HK-2 (cell line): ENCODE measurements around the gene CACNA1C.
"Not testable (repeated sequence)": the region's sequence is repeated elsewhere in the genome, so short reads cannot be mapped to it uniquely, and the experiment has no call there.

Experiments
- DNase-seq: peaks from one replicate; pipeline ENCODE4 v3.0.0-alpha.2; 2018; ENCODE audit not compliant: unreplicated experiment

CACNA1C gene

DNA sequence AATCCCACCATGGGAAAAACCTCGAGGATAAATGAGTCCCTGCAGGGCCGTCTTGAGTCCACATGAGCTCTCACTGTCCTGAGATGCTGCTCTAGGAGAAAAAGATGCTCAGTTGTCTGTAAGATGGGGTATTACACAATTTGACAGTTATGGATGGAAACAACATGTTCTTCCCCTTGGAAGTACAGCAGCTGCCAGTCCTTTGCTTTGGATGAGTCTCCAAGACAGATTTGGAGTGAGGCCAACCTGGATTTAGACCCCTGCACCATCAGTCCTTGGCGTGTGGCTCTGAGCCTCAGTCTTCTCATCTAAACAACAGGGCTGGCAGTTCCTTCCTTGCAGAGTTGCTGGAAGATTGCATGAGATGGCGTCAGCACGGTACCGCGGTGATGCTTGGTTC lies 432.9 kb downstream of the CACNA1C start:
- DNase-seq = no peak

DNA sequence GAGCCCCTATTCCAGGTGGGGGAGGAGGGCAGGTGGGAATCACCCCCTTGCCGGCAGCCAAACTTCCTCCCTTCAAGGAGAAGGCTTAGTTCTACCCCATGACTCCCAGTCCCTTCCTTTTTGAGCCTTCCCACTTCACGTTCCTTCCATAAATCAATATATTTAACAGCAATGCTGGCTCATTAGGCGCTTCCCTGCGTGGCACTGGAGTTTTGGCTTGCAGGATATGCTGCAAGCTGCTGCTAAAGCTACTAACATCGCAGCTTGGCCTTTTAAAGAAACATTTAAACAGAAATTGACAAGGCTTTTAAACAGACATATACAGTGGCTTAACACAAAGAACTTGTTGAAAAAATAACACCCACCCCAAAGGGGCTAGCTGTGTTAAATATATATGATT lies 434.0 kb downstream of the CACNA1C start:
- DNase-seq = no peak

DNA sequence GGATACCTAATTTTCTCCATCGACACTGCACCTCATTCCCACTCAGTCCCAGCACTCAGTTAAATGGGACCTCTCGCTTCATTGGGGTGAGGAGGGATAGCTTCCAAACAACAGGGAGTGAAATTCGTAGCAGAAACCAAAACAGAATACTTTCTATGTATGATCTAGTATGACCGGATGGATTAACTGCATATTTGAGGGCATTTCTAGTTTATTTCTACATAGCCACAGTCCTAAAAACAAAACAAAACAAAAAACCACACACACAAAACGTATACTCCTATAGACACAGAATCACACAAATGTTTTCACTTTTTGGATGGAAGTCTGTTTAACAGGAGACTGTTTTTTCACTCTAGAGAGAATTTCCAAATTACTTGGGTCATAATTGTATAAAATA lies 434.5 kb downstream of the CACNA1C start:
- no peak for DNase-seq

DNA sequence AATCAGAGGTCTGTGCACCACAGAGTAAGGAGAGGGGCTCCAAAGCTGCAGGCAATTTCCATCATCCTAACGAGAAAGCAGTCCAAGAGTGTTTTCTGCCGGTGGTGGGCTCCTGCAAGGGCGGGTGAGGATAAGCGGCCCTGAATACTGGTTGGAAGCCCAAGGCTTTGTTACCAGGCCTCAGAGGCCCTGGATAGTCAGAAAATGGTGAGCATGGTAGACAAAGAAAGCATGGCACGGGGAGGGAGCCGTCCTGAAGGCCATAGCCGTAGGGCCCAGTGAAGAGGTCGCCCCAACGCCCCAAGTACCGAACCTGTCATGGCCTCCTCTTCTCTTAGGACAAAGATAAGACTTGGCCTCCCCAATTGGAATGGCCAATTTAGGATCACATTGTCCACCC lies 435.3 kb downstream of the CACNA1C start:
- no peak for DNase-seq

DNA sequence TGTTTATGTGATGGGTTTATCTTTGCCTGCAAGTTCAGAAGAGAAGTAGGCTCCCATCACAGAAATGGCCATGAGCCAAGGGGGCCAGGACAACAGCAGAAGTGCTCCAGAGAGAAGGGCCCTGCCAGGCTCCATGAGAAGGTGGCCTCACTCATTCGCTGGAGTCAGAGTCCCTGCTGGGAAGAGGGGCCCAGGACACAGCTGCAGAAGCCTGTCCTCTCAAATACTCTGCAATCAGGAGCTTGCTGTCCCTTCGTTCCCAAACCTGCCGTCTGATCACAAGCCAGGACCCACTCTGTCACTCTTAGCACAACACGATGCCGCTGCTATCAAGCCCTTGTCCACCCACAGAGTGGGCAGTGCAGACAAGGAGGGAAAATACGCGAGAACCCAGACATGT lies 435.8 kb downstream of the CACNA1C start:
- no peak for DNase-seq

DNA sequence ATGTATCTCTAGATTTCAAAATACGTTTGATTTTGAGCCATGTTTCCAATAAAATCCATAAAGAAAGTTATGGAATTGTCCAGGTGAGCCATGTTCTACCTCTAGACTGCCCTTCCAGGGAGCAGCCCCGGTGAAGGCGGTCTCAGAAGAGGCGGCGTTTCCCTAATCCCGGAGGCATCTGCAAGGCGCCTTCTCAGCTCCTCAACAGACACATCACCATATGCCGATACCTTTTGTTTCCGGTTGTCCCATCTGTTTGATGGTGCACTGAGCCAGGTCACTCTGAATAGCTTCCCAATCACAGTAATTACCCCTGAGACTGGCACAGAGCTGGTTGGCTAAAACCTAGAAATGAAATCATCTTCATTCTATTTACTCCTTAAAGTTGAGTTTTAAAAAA lies 436.5 kb downstream of the CACNA1C start:
- DNase-seq = no peak

DNA sequence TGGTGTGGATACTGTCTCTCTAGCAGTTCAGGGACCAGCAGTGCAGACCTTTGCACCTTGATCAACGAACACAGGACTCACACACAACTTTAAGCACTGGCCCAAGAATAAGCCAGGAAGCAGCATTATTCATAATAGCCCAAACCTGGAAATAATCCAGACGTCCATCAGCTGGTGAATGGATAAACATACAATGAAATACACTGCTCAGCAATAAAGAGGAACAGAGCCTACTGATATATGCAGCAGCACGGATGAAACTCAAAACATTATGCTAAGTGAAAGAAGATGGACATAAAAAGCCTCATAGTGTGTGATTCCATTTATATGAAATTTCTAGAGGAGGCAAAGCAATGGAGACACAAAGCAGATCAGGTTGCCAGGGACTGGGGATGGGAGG lies 438.0 kb downstream of the CACNA1C start:
- DNase-seq = no peak

DNA sequence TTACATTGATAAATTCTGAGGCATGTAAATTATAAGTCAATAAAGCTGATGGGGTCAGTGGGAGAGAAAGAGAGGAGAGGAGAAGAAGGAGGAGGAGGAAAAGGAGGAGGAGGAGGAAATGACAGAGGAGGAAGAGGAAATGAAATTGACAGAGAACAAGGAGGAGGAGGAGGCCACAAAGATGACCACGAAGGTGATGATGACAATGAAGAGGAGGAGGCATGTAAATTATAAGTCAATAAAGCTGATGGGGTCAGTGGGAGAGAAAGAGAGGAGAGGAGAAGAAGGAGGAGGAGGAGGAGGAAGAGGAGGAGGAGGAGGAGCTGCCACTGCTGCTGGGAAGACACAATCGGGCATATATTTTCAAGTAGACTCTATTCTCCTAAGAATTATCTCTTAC lies 438.6 kb downstream of the CACNA1C start:
- DNase-seq = not testable (repeated sequence)

DNA sequence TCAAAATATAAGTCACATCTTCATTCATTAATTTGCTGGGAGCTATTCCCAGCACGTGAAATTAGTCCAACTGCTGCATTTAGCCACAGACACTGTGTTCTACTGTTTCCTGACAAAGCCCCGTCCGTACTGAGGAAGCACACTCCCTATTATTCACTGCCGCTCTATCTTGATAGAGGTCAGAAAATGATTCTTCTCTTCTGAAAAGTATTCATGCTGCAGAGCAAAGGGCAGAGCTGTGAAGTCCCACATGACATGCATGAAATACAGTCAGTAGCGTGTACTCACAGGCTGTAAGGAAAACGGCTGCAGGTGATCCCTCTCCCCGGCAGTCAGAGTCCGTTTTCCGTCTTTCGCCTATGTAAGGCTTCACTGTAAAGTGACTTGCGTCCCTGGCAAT lies 439.4 kb downstream of the CACNA1C start:
- DNase-seq = no peak

DNA sequence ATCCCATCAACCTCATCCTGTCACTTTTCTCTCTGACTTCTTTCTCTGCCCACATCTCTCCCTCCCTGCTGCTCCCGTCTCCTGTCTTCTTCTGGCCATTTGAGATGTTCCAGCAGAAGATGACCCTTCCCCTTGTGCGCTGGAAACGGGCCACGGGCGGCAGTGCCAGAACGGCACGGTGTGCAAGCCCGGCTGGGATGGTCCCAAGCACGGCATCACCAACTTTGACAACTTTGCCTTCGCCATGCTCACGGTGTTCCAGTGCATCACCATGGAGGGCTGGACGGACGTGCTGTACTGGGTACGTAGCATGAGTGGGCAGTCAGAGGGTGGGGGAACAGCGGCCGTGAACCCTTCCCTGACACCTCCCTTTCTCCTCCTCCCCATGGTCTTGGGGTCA lies 440.3 kb downstream of the CACNA1C start:
- DNase-seq = no peak

DNA sequence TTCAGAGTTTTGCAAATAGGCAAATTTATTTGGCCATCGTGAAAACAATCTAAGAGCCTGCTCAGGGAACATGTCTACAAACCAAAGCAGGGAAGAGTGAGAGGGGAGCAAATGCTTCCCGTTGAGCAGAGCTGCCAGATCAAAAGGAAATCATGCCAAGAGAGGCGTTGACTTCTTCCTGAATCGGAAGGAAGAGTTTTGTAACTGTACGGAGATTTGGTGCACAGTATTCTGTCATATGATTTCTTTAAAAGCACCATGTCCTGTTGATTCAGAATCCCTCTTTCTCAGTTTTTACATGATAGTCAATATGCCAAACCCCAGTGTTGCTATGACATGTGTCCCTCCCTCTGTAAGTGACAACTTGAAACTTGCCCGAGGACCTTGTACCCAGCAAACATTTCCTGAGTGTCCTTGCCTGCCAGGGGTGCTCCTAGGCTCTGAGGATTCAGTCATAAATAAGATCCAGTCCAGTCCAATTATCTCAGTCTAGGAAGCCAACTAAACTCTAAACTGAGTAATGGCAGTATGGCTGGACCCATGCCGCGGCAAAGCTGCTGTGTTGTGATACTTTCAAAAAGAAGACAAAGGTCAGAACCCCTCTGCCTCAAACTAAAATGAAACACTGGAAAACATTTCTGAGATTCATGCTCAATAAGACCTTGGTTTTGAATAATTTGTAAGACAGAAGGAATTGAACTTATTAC lies 441.9 kb downstream of the CACNA1C start:
- DNase-seq = no peak

DNA sequence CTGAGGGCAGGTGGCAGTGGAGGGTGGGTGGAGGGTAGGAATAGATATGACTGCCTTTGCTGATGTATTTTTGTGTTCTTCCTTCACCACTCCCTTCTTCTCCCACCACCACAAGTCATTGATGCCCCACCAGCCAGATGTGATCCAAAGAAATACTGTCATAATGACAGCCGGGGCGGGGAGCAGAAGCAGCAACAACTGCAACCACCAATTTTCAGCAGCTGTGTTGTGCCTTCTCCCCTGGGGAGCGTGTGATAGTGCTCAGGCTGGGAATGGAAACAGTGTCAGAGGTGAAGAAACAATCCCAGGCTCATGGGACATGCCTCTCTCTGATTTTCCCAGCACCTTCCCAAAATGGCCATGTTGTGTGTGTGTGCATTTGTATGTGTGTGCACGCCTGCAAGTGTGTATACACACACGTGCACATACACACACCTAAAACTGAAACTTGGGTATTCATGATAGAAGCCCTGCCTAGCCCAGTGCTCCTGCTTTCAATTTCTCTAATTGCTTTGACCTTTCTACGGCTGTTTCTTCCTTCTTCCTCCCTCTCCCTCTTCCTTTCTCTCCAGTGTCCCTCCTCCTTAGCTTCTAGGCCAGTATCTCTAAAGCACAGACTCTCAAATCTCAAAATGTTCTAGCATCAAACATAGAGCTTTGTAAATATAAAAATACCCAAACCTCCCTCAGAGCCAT lies 442.8 kb downstream of the CACNA1C start:
- DNase-seq = no peak

DNA sequence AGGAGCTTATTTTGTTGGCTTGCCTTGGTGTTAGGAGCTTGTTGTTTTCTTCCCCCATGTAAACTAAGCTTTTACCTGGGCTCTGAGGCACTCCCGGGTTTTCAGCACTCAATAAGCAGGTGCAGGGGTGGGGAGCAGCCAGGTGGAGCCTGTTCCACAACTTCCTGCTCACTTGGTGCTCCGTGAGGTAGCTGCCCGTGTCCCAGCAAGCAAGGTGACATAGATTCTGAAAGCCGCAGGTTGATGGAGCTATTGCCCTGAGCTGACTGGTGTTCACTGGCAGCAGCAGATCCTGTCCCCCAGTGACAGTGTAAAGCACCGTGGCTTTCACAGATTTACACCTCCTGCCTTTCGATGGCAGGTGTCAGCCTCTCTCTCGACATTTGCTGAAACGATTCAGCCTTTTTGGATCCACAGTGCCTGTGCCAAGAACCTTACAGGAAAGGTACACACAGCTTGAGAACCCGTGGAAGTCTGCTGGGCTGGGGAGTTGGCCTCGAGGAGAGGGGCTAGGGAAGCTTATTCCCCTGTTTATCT lies 446.2 kb downstream of the CACNA1C start:
- no peak for DNase-seq

DNA sequence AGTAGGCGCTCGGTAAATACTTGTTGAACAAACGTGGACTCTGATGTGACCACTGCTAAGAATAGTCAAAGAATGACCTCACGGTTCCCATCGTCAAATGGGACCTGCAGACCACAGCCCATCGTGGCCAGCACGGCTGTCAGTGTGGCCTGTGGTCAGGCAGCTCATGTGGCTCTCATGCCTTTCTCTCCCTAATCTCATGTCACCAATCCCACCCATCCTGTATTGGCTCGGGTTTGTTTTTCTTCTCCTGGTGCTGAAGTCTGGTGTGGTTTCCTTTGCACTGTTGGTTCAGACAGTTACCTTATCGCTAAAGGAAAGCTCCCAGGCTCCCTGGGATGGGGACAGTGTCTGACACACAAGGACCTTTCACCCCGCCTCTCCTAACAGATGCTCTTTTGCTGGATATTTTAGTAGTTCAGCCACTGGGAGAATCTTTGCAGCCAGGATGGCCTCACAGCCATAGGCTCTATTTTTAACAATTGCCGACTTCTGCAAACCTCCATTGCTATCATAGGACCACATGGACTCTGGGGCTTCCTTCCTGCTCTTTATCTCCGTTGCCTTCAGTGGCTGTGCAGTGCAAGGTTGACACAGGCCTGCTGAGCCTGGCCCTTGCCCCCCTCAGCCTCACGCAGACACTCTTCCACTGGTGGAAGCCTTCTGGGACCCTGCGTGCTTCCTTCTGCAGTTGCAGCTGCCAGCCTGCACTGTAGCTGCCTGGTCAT lies 448.8 kb downstream of the CACNA1C start:
- no peak for DNase-seq

DNA sequence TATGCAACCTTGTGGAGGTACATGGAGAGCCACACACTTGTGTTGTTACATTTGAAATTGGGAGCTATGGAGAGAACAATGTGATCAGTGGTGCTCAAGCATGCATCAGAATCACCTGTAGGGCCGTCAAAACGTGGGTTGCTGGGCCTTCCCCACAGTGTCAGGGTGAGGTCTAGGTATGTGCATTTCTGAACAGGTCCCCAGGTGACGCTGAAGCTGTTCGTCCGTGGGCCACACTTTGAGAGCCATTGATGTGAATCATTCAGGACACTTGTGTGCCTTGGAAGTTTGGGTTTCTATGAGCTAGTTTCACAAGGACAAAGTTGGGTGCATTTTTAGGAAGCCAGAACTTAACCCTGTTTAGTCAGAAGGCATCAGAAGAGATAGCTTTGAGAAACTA lies 450.2 kb downstream of the CACNA1C start:
- no peak for DNase-seq

DNA sequence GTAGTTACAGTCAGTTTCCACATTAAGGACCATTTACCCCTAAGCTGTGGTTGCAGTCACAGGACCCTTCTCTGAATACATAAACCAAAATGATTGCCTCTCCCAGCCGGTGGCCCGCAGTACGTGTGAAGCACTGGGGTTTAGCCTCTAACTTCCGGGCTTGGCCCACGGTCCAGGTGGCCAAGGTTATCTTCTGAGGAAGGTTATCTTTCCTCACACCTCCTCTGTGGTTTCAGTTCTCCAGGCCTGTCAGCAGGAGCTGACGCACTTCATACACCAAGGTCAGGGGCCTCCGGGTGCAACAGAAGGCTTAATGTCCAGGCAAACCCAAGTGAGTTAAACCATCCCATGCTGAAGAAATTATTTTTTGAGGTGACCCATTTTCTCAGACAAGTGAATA lies 451.0 kb downstream of the CACNA1C start:
- DNase-seq = no peak

DNA sequence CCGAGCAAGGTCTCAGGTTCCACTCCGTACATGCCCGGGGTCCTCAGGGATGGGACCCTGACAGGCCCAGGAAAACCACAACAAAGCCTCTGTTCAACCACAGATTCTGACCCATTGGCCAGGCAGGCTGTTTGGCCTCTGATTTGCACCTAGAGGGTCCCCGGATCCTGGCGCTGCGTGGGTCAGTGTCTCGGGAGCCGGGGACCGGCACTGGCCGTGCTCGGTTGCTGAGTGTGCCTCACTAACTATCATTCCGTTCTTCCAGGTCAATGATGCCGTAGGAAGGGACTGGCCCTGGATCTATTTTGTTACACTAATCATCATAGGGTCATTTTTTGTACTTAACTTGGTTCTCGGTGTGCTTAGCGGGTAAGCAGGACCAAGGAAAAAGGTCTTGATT lies 451.8 kb downstream of the CACNA1C start:
- DNase-seq = no peak

DNA sequence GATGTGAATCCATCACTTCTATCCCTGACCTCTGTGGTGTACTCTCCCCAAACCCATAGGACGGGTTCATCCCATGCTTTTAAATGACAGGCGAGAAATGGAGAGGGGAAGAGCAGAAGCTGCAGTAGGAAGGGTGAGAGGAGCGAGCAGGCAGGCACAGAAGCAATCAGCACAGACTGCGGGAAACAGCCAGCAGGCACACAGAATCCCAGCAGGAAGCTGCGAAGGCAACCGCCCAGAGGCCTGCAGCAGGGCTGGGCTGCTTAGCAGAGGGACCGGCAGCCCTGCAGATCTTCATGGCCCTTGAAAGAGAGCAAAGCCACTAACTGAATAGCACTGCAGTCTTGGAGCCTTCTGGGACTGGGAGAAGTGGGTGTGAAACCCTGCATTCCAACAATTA lies 455.0 kb downstream of the CACNA1C start:
- DNase-seq = no peak

DNA sequence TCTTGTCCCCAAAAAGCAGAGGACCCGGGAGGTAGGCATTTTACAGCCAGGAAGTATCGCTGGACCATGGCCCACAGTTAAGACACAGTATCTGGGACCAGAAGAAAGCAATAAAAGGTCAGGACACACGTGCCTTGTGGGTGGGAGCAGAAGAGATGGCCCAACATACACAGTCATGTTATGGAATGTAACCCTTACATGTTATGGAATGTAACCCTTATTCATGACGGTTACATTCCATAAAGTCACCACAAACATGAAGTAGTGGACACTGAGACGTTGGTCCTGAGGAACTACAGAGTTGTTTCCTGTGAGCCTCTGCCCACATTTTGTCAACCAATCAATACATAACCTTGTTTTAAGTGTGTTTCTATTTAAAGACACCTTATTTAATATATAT lies 456.4 kb downstream of the CACNA1C start:
- no peak for DNase-seq

DNA sequence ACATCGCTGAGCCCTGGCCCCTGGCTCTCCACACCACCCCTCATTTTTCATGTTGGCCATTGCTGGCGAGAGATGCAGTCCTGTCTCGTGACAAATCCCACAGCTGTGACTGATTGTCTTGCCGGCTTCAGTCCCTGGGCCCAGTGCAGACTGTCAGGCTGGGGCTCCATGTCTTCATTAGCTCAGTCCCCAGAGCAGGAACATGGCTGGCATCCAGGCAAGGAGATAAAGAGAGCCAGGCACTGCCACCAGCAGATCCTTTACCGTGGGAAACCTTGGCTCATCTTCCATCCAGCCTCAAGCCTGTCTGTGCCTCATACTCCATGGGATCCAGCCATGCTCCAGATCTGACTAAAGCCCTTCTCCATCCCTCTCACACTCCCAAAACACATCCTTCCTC lies 457.3 kb downstream of the CACNA1C start:
- DNase-seq = no peak

DNA sequence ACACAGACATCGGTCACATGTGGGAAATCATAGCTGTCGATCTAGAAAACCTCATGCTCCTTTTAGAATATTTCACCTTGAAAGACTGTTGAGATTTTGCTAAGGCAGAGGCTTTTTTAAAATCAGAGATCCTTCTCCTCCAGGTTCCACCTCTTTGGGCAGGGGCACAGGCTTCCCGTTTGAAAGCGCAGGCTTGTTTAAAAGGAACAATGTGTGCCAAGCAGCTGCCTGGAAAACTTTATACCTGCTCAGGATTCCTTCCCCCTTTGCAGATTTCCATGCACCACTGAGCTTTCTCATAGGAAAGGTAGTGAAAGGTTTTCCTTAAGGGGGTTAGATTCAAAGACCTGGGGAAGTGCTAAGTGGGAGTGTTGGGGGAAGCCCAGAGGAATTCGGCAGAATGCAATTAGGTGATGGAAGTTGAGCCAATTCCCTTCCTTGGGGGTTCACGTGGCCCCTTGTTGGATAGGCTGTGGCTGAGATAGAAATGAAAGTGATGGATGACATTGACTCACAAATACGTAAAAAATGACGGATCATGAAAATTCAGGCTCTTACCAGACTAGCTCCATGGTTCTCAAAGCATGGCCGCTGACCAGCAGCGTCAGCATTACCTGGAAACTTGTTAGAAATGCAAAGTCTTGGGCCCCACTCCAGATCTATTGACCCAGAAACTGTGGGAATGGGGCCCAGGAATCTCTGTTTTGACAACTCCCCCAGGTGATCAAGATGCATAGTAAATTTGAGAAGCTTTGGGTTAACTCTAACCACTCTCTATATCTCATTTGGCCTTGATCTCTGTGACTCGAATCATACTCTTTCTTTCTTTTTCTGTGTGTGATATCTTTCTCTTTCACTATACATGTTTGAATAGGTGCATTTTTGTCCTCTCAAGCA lies 460.6 kb downstream of the CACNA1C start:
- no peak for DNase-seq

DNA sequence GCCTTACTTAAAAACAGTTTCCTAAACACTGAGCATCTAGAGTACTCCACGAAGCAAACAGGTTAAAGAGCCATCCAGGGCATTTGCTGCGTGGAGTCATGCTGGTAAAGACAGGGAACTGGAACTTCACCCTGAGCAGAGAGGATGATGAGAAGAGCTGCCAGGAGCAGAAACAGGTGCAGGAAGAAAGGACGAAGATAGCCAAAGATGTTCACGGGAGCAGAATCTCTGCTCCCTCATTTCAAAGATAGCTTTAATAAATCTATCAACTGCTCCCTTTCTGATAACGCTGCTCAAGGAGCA lies 461.2 kb downstream of the CACNA1C start:
- no peak for DNase-seq
